PC-3 (cell line): ENCODE data around the gene NR2C2AP. TPM values are rescaled to one million over a fixed set of nuclear protein-coding genes. Genes with fewer than 3 reads are reported as not detected.

Experiments
- ATAC-seq: fragments of 200-7000 bp; cut with Tn5 transposase; 2 replicates; pipeline ENCODE4 v1.9.1; 2020; ENCODE audit warnings: mild to moderate bottlenecking, moderate library complexity
- BruUV-seq: library from RNA; stranded (reverse); fragments of 400-500 nt; replicated peaks from 2 replicates; lab custom pipeline; 2021; lab: Mats Ljungman, UMichigan
- CTCF ChIA-PET: fragments of 300-600 bp; sonication (Branson Sonifier 250); formaldehyde crosslinking; loops from one replicate; lab custom pipeline; 2022; ENCODE audit warnings: antibody characterized with exemption; lab: Charles Lee
- POLR2A ChIA-PET: fragments of 300-600 bp; sonication (Branson Sonifier 250); formaldehyde crosslinking; loops from one replicate; lab custom pipeline; 2022; ENCODE audit warnings: antibody characterized with exemption; ENCODE audit not compliant: unreplicated experiment; lab: Charles Lee
- DNase-seq: peaks from one replicate; pipeline ENCODE4 v3.0.0-alpha.2; 2015
- H2AFZ ChIP-seq: fragments of 300-600 bp; sonication (generic); 2 replicates; pipeline ENCODE4 v1.6.0; 2016; ENCODE audit warnings: antibody characterized with exemption, low read length
- H3F3A ChIP-seq: fragments of 300-600 bp; sonication (generic); one replicate; pipeline ENCODE4 v1.6.0; 2017; ENCODE audit warnings: antibody characterized with exemption, low read length, control low read depth, mild to moderate bottlenecking; ENCODE audit not compliant: unreplicated experiment
- H3K27ac ChIP-seq: fragments of 300-600 bp; sonication (generic); 2 replicates; pipeline ENCODE4 v1.5.1; 2016; ENCODE audit warnings: mild to moderate bottlenecking, low read length
- H3K27me3 ChIP-seq: fragments of 300-600 bp; sonication (generic); 2 replicates; pipeline ENCODE4 v1.6.1; 2016; ENCODE audit warnings: low read length, mixed read lengths
- H3K36me3 ChIP-seq: fragments of 300-600 bp; sonication (generic); 2 replicates; pipeline ENCODE4 v1.6.1; 2016; ENCODE audit warnings: low read depth, mixed run types, low read length, mixed read lengths
- H3K4me1 ChIP-seq: fragments of 300-600 bp; sonication (generic); 2 replicates; pipeline ENCODE4 v1.5.1; 2016; ENCODE audit warnings: low read length; ENCODE audit not compliant: insufficient read depth
- H3K4me2 ChIP-seq: fragments of 300-600 bp; sonication (generic); 2 replicates; pipeline ENCODE4 v1.6.0; 2016; ENCODE audit warnings: low read length
- H3K4me3 ChIP-seq: fragments of 300-600 bp; sonication (generic); 2 replicates; pipeline ENCODE4 v1.5.1; 2016; ENCODE audit warnings: mild to moderate bottlenecking, low read length, mixed read lengths
- H3K79me2 ChIP-seq: fragments of 300-600 bp; sonication (generic); 2 replicates; pipeline ENCODE4 v1.6.1; 2017; ENCODE audit warnings: low read length, mixed read lengths
- H3K9ac ChIP-seq: fragments of 300-600 bp; sonication (generic); 2 replicates; pipeline ENCODE4 v1.6.0; 2016; ENCODE audit warnings: mild to moderate bottlenecking, low read length
- H3K9me2 ChIP-seq: fragments of 300-600 bp; sonication (generic); replicated peaks from 2 replicates; pipeline ENCODE4 v1.6.1; 2016; ENCODE audit warnings: mixed run types, low read length, mixed read lengths
- H3K9me3 ChIP-seq: fragments of 300-600 bp; sonication (generic); 2 replicates; pipeline ENCODE4 v1.6.1; 2016; ENCODE audit warnings: low read length, mixed read lengths
- H4K20me1 ChIP-seq: fragments of 300-600 bp; sonication (generic); 2 replicates; pipeline ENCODE4 v1.6.1; 2016; ENCODE audit warnings: low read length, mixed read lengths
- CTCF ChIP-seq: fragments of 300-600 bp; sonication (generic); conservative IDR thresholded peaks from 2 replicates; pipeline ENCODE4 v1.5.1; 2017; ENCODE audit warnings: antibody characterized with exemption, low read depth, mild to moderate bottlenecking, low read length
- EZH2 ChIP-seq: fragments of 300-600 bp; sonication (generic); IDR thresholded peaks from one replicate; pipeline ENCODE4 v1.6.1; 2017; ENCODE audit warnings: antibody characterized with exemption, mild to moderate bottlenecking, low read length; ENCODE audit not compliant: unreplicated experiment
- EZH2phosphoT487 ChIP-seq: fragments of 300-600 bp; sonication (generic); IDR thresholded peaks from 2 replicates; pipeline ENCODE4 v1.6.1; 2018; ENCODE audit warnings: mild to moderate bottlenecking, antibody characterized with exemption, low read length, borderline replicate concordance
- intact Hi-C: fragments of 100-400 bp; cut with micrococcal nuclease; formaldehyde crosslinking; loops from 2 replicates; pipeline ENCODE4 v1.9.0; 2023
- total RNA-seq: library from RNA; depleted of rRNA; stranded (reverse); fragments of >200 nt; gene quantifications from 2 replicates; pipeline ENCODE4 v1.2.3, GENCODE V29; 2014

Gene NR2C2AP
- total RNA-seq, 1 experiment from 2014 or later, result 39.3 TPM

- Histone ChIP-seq H3K79me2 (no peaks in the 10 kb centered on the region), H3K4me2 (no peak overlapping the region), H3K9me2 (no peaks in the 10 kb centered on the region), H3K36me3 (no peaks in the 10 kb centered on the region), H3K27me3 (peaks cover 8% of the 10 kb centered on the region), H3K9ac (no peak overlapping the region), H4K20me1 (no peaks in the 10 kb centered on the region), H3K4me1 (no peaks in the 10 kb centered on the region), H3K27ac (no peak overlapping the region), H3K4me3 (no peak overlapping the region), H3F3A (no peaks in the 10 kb centered on the region), H2AFZ (no peak overlapping the region), H3K9me3 (no peaks in the 10 kb centered on the region)
- ChIA-PET POLR2A (no interaction called here), CTCF (no interaction called here)
- TF ChIP-seq CTCF (no peak), EZH2phosphoT487 (no peak), EZH2 (no peak)
- BruUV-seq, result no TSS peak
- no peak for DNase-seq
- intact Hi-C loops, result no loop called here
- ATAC-seq, result no peak
These were observed 9.7 kb upstream of the NR2C2AP start for GRCh38 chr19:19212916-19213315.

GRCh38 chr19:19211499-19212420 lies 8.5 kb upstream of the NR2C2AP start, which contains the start of gene NCAN:
Gene NCAN (plus strand): TSS chr19:19211958. CDS start chr19:19216954, 4,996 bp downstream.
- no peak within 1 kb of the TSS for H3K4me2 ChIP-seq
- H3K27ac ChIP-seq, result no peak within 1 kb of the TSS
- H3K9me3 ChIP-seq, result no peaks in the 10 kb centered on the region
- intact Hi-C loops, result no loop called here
- H3K9ac ChIP-seq, result no peak within 1 kb of the TSS
- no peak within 1 kb of the TSS for H3K4me3 ChIP-seq
- no TSS peak for BruUV-seq
- H3K27me3 ChIP-seq, result peaks cover 8% of the 10 kb centered on the region
- no peaks in the 10 kb centered on the region for H3K79me2 ChIP-seq
- TF ChIP-seq EZH2 (no peak), EZH2phosphoT487 (no peak), CTCF (no peak)
- no peaks in the 10 kb centered on the region for H3K9me2 ChIP-seq
- no peaks in the 10 kb centered on the region for H3K36me3 ChIP-seq
- no peaks in the 10 kb centered on the region for H3F3A ChIP-seq
- no peak within 1 kb of the TSS for H2AFZ ChIP-seq
- H4K20me1 ChIP-seq, result no peaks in the 10 kb centered on the region
- ChIA-PET POLR2A (no interaction called here), CTCF (no interaction called here)
- ATAC-seq (no peak), DNase-seq (no peak)
- H3K4me1 ChIP-seq, result no peaks in the 10 kb centered on the region

- Histone ChIP-seq H3F3A (no peaks in the 10 kb centered on the region), H3K4me1 (no peaks in the 10 kb centered on the region), H3K4me3 (no peak overlapping the region), H2AFZ (no peak overlapping the region), H3K27me3 (peaks cover 8% of the 10 kb centered on the region), H3K9me3 (no peaks in the 10 kb centered on the region), H4K20me1 (no peaks in the 10 kb centered on the region), H3K79me2 (no peaks in the 10 kb centered on the region), H3K27ac (no peak overlapping the region), H3K4me2 (no peak overlapping the region), H3K9ac (no peak overlapping the region), H3K9me2 (no peaks in the 10 kb centered on the region), H3K36me3 (no peaks in the 10 kb centered on the region)
- ChIA-PET POLR2A (no interaction called here), CTCF (no interaction called here)
- no peak for ATAC-seq
- DNase-seq, result no peak
- intact Hi-C loops, result no loop called here
- BruUV-seq, result no TSS peak
- TF ChIP-seq EZH2phosphoT487 (no peak), EZH2 (no peak), CTCF (no peak)
These were observed 6.2 kb upstream of the NR2C2AP start for GRCh38 chr19:19209372-19209771.
